Adrenal gland (tissue), 12 donors: ENCODE results near the gene RASA3. TPM values are rescaled to one million over a fixed set of nuclear protein-coding genes. Genes with fewer than 3 reads are reported as not detected.
A peak's percentile ranks its signal among the peaks of the same experiment; 100 is the strongest.

Source experiments
- DNase-seq, 7 donors: peaks; one replicate each; pipeline ENCODE4 v3.0.0-alpha.2; 2019 to 2020
- H3K27ac ChIP-seq, 5 donors: fragments of 200-600 bp; sonication (generic) in 4 of 5; 1 replicate in 3 of 5; 2 replicates in 2 of 5; pipeline versions ENCODE4 v1.5.1 to v1.8.0; 2016 to 2020; ENCODE audit warnings: mild to moderate bottlenecking in 1 of 5
- H3K27me3 ChIP-seq: fragments of 200-600 bp; 2 replicates; pipeline ENCODE4 v1.8.0; 2021
- H3K36me3 ChIP-seq, 2 donors: fragments of 200-600 bp; replicated peaks in 1 of 2; 1 replicate in 1 of 2; 2 replicates in 1 of 2; pipeline versions ENCODE4 v1.5.1 to v1.8.0; 2018 to 2022
- H3K4me1 ChIP-seq, 2 donors: fragments of 200-600 bp; replicated peaks in 1 of 2; 1 replicate in 1 of 2; 2 replicates in 1 of 2; pipeline versions ENCODE4 v1.5.1 to v1.8.0; 2018 to 2021
- H3K4me3 ChIP-seq, 4 donors: fragments of 200-600 bp; sonication (generic) in 3 of 4; one replicate each; pipeline ENCODE4 v1.5.1; 2016 to 2018
- H3K9me3 ChIP-seq, 3 donors: fragments of 200-600 bp; sonication (generic) in 1 of 3; replicated peaks in 1 of 3; 1 replicate in 2 of 3; 2 replicates in 1 of 3; pipeline versions ENCODE4 v1.5.1 to v1.8.0; 2016 to 2021
- POLR2A ChIP-seq, 2 donors: fragments of 450-650 bp; IDR thresholded peaks; one replicate each; pipeline ENCODE4 v1.6.1; 2017; ENCODE audit warnings: antibody characterized with exemption in 2 of 2, mild to moderate bottlenecking in 2 of 2, moderate library complexity in 1 of 2
- WGBS, 4 donors: extraction: QIAGEN DNeasy Blood & Tissue Kit in 2 of 4; methylation state at CpG; one replicate each; pipeline versions ENCODE4 v1.1.5 to v1.1.7; 2013 to 2017; 5-methylcytosine and 5-hydroxymethylcytosine counted together
- intact Hi-C, 2 donors: fragments of 100-400 bp; cut with DNase I; formaldehyde crosslinking; loops; one replicate each; pipeline versions ENCODE4 v1.14.1 to v1.15.0; 2022 to 2023
- polyA plus RNA-seq, 3 donors: library from polyadenylated mRNA; stranded (reverse); fragments of 200-250 nt in 2 of 3; fragments of 350-450 nt in 1 of 3; fragmentation: Illumina TruSeq in 1 of 3; extraction: RNeasy Lipid Tissue Mini Kit (QIAGEN cat#74804) in 1 of 3; gene quantifications; one replicate each; pipeline ENCODE4 v1.2.3, GENCODE V29; 2013 to 2014
- total RNA-seq, 9 donors: library from RNA; depleted of rRNA in 4 of 9; stranded (reverse); fragments of >200 nt in 4 of 9; fragments of 120-200 nt in 1 of 9; fragmentation: NEBNext Ultra II Directional in 1 of 9; extraction: Animal tissue kit (Norgen Biotek cat#: 25700) in 1 of 9; gene quantifications; one replicate each; pipeline versions ENCODE4 v1.1.0 to v1.2.4, GENCODE V29; 2013 to 2023
- TF ChIP-seq, protein P1 (sequence below), 6 experiments: fragments of 450-650 bp in 4 of 6; fragments of 200-600 bp in 2 of 6; sonication (generic) in 1 of 6; IDR thresholded peaks; 1 replicate in 5 of 6; 2 replicates in 1 of 6; pipeline versions ENCODE4 v1.5.1 to v1.8.0; 2016 to 2021; ENCODE audit warnings: antibody characterized with exemption in 6 of 6, mild to moderate bottlenecking in 2 of 6, moderate library complexity in 1 of 6
- donor health status: healthy with polysubstance abuse.
- donor health status: Bipolar disorder and iron deficiency.
- donor health status: DM: yes; HTN: yes; CAD: no.
- donor health status: DM: no; HTN: no; CAD: no.
- donor health status: DM: no; HTN: no; CAD: no.
- donor health status: DM: yes; HTN: yes; CAD: no.

Gene RASA3
- total and polyA plus RNA-seq, 12 donors = 2.2 to 11.7 (median 7.3) TPM

DNA sequence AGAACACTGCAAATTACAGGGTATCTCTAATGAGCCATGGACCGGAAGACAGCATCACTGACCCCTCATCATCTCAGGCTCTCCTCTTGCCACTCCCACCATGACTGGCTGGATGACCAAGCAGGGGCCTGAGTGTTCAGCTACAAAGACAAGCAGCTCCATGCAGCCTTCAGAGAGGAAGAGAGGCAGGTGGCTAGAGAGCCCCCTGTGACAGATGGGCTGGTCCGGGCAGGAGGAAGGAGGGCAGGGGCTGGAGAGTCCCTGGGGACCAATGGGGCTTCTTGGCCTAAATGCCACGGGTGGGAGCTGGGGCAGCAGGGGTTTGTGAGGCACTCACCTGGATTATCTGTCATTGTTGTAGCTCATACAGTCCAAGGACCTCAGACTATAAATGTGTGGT, 12.8 kb upstream of the RASA3 start:
- 46 to 76% (median 73%) methylated on average over 3 of the region's 3 CpGs for WGBS, 4 donors

GRCh38 chr13:114144606-114145244, 12.3 kb upstream of the RASA3 start:
- Histone ChIP-seq H3K36me3 (no peaks in the 10 kb centered on the region), H3K27me3 (no peaks in the 10 kb centered on the region), H3K4me1 (no peaks in the 10 kb centered on the region), H3K27ac (no peak overlapping the region), H3K4me3 (no peak overlapping the region), H3K9me3 (no peaks in the 10 kb centered on the region)
- 81 to 87% (median 84%) methylated on average over 17 of the region's 17 CpGs for WGBS, 4 donors
- intact Hi-C loops = no loop called here
- TF ChIP-seq, protein P1, sequence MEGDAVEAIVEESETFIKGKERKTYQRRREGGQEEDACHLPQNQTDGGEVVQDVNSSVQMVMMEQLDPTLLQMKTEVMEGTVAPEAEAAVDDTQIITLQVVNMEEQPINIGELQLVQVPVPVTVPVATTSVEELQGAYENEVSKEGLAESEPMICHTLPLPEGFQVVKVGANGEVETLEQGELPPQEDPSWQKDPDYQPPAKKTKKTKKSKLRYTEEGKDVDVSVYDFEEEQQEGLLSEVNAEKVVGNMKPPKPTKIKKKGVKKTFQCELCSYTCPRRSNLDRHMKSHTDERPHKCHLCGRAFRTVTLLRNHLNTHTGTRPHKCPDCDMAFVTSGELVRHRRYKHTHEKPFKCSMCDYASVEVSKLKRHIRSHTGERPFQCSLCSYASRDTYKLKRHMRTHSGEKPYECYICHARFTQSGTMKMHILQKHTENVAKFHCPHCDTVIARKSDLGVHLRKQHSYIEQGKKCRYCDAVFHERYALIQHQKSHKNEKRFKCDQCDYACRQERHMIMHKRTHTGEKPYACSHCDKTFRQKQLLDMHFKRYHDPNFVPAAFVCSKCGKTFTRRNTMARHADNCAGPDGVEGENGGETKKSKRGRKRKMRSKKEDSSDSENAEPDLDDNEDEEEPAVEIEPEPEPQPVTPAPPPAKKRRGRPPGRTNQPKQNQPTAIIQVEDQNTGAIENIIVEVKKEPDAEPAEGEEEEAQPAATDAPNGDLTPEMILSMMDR (IDR thresholded peaks at IDR 0.05) = no peak
- no peak for TF ChIP-seq POLR2A (IDR thresholded peaks at IDR 0.05)
- no peak for DNase-seq

More for the DNA sequence above, 12.8 kb upstream of the RASA3 start:
- H3K27me3 ChIP-seq = no peaks in the 10 kb centered on the region
- TF ChIP-seq POLR2A (IDR thresholded peaks at IDR 0.05) = no peak
- TF ChIP-seq, protein P1 (IDR thresholded peaks at IDR 0.05) = no peak
- no peaks in the 10 kb centered on the region for H3K4me1 ChIP-seq
- no peaks in the 10 kb centered on the region for H3K36me3 ChIP-seq
- H3K4me3 ChIP-seq = no peak overlapping the region
- no peak overlapping the region for H3K27ac ChIP-seq
- no peaks in the 10 kb centered on the region for H3K9me3 ChIP-seq
- peak in 2 of 7 donors; percentile 7 to 8 for DNase-seq
- intact Hi-C loops = no loop called here

GRCh38 chr13:114143806-114144605, 11.6 kb upstream of the RASA3 start:
- Histone ChIP-seq H3K27me3 (no peaks in the 10 kb centered on the region), H3K9me3 (no peaks in the 10 kb centered on the region), H3K4me3 (no peak overlapping the region), H3K27ac (no peak overlapping the region), H3K4me1 (no peaks in the 10 kb centered on the region), H3K36me3 (no peaks in the 10 kb centered on the region)
- TF ChIP-seq POLR2A (IDR thresholded peaks at IDR 0.05) = no peak
- TF ChIP-seq, protein P1 (IDR thresholded peaks at IDR 0.05) = no peak
- WGBS, 4 donors = 64 to 74% (median 74%) methylated on average over 11 to 24 of the region's 24 CpGs
- intact Hi-C loops = no loop called here
- no peak for DNase-seq

DNA sequence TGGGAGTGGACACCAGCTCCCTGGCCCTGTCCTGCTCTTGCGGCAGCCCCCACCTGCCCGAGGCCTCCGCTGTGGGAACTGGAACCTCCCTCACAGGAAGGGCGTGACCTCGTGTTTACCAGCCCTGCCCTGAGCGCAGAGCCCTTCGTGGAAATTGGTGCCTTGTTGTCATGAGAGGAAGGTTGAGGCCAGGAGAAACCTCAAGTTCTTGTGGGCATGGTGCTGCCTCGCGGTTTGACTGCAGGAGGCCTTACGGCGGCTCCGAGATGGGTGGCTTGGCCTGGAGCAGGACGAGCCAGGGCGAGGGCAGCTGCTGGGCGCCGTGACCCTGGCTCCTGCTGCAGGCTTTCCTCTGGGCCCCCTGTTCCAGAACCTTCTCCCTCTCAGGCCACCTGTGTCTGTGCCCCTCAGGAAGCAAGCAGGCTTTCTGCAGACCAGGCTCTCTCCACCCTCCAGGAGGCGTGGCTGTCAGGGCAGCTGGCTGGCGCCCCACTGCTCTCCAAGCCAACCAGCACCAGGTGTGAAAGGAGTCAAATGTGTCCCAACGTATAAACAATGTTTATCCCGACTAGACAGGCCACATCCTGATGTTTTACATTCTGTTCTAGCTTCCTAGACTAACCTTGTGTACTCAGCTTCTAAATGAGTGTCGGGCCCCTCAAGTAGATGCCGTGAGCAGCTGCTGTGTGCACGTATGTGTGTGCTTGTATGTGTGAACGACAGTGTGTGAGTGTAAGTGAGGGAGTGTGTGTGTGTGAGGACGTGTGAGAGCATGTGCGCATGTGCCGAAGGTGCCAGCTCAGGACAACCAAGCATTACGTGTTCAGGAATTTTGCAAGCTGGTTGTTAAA, 10.4 kb upstream of the RASA3 start:
- H3K36me3 ChIP-seq = no peaks in the 10 kb centered on the region
- H3K9me3 ChIP-seq = no peaks in the 10 kb centered on the region
- peak in 1 of 7 donors; percentile 42 for DNase-seq
- H3K27me3 ChIP-seq = no peaks in the 10 kb centered on the region
- no peak overlapping the region for H3K27ac ChIP-seq
- TF ChIP-seq, protein P1 (IDR thresholded peaks at IDR 0.05) = no peak
- TF ChIP-seq POLR2A (IDR thresholded peaks at IDR 0.05) = no peak
- 65 to 81% (median 73%) methylated on average over 12 to 28 of the region's 28 CpGs for WGBS, 4 donors
- no peak overlapping the region for H3K4me3 ChIP-seq
- no peaks in the 10 kb centered on the region for H3K4me1 ChIP-seq
- intact Hi-C loops = no loop called here
